ENCODE data around the gene MMEL1.

- TF ChIP-seq, protein P1, sequence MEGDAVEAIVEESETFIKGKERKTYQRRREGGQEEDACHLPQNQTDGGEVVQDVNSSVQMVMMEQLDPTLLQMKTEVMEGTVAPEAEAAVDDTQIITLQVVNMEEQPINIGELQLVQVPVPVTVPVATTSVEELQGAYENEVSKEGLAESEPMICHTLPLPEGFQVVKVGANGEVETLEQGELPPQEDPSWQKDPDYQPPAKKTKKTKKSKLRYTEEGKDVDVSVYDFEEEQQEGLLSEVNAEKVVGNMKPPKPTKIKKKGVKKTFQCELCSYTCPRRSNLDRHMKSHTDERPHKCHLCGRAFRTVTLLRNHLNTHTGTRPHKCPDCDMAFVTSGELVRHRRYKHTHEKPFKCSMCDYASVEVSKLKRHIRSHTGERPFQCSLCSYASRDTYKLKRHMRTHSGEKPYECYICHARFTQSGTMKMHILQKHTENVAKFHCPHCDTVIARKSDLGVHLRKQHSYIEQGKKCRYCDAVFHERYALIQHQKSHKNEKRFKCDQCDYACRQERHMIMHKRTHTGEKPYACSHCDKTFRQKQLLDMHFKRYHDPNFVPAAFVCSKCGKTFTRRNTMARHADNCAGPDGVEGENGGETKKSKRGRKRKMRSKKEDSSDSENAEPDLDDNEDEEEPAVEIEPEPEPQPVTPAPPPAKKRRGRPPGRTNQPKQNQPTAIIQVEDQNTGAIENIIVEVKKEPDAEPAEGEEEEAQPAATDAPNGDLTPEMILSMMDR (IDR thresholded peaks at IDR 0.05): no peak
- TF ChIP-seq POLR2A (IDR thresholded peaks at IDR 0.05): no peak
These were observed 8.7 kb upstream of the MMEL1 start for GRCh38 chr1:2641381-2642130.

All from suprapubic skin (tissue), 3 donors.